HepG2 (cell line): Measurements from ENCODE around the gene USP11. TPM values are rescaled to one million over a fixed set of nuclear protein-coding genes. Genes with fewer than 3 reads are reported as not detected.

Source experiments
- ATAC-seq: fragments of 200-7000 bp; cut with Tn5 transposase; 3 replicates; pipeline ENCODE4 v1.9.1; 2020; ENCODE audit warnings: mild to moderate bottlenecking, moderate library complexity
- BruUV-seq: library from RNA; stranded (reverse); fragments of 400-500 nt; replicated peaks from 2 replicates; lab custom pipeline; 2021; lab: Mats Ljungman, UMichigan
- CTCF ChIA-PET: fragments of 300-600 bp; formaldehyde crosslinking; extraction: SDS; loops from one replicate; lab custom pipeline; 2021; ENCODE audit warnings: low total read pairs, inconsistent platforms, low intra/inter-chr PET ratio; lab: Yijun Ruan, JAX
- POLR2A ChIA-PET: fragments of 350-600 bp; sonication (Branson Sonifier 250); formaldehyde crosslinking; loops from one replicate; lab custom pipeline; 2020; ENCODE audit warnings: antibody characterized with exemption, inconsistent platforms; lab: Yijun Ruan, JAX
- DNase-seq: peaks from one replicate; pipeline ENCODE4 v3.0.0-alpha.2; 2015; ENCODE audit warnings: low spot score
- FAIRE-seq: peaks from 3 replicates; lab custom pipeline; 2011; peaks lifted over from hg19 to GRCh38; lab: Jason Lieb, UNC
- H2AFZ ChIP-seq: one replicate; pipeline ENCODE4 v1.6.1; 2011; ENCODE audit warnings: low read length, inconsistent platforms
- H3K27ac ChIP-seq: fragments of 300-600 bp; 3 replicates; pipeline ENCODE4 v1.8.0; 2011; ENCODE audit warnings: mixed run types, mild to moderate bottlenecking, mixed read lengths, low read length, inconsistent platforms; ENCODE audit not compliant: insufficient read depth; ENCODE audit errors: extremely low read length
- H3K27me3 ChIP-seq, 2 experiments: fragments of 200-600 bp in 1 of 2; 2 replicates in 1 of 2; 3 replicates in 1 of 2; pipeline versions ENCODE4 v1.6.0 to v1.8.0; 2011; ENCODE audit warnings: low read length in 2 of 2, mild to moderate bottlenecking in 2 of 2, moderate library complexity in 2 of 2, inconsistent platforms in 1 of 2; ENCODE audit not compliant: insufficient read depth in 2 of 2, control insufficient read depth in 1 of 2
- H3K36me3 ChIP-seq, 2 experiments: fragments of 200-600 bp in 1 of 2; replicated peaks in 1 of 2; 2 replicates in 1 of 2; 3 replicates in 1 of 2; pipeline versions ENCODE4 v1.5.1 to v1.8.0; 2011; ENCODE audit warnings: low read length in 2 of 2, inconsistent platforms in 1 of 2; ENCODE audit not compliant: insufficient read depth in 2 of 2, control insufficient read depth in 1 of 2
- H3K4me1 ChIP-seq: 2 replicates; pipeline ENCODE4 v1.5.1; 2012; ENCODE audit warnings: low read length, inconsistent platforms; ENCODE audit not compliant: insufficient read depth
- H3K4me2 ChIP-seq: 2 replicates; pipeline ENCODE4 v1.6.0; 2011; ENCODE audit warnings: low read depth, low read length, inconsistent platforms
- H3K4me3 ChIP-seq, 3 experiments: fragments of 200-600 bp in 1 of 3; sonication (generic), shearing (Covaris generic) in 1 of 3; replicated peaks in 1 of 3; 2 replicates each; pipeline ENCODE4 v1.5.1; 2011 to 2016; ENCODE audit warnings: low read length in 3 of 3, inconsistent platforms in 2 of 3, low read depth in 2 of 3, mild to moderate bottlenecking in 2 of 3, control low read depth in 1 of 3, mixed read lengths in 1 of 3; ENCODE audit not compliant: insufficient read depth in 1 of 3
- H3K79me2 ChIP-seq: one replicate; pipeline ENCODE4 v1.6.1; 2011; ENCODE audit warnings: low read length, inconsistent platforms; ENCODE audit not compliant: insufficient read depth
- H3K9ac ChIP-seq: 2 replicates; pipeline ENCODE4 v1.6.0; 2011; ENCODE audit warnings: mild to moderate bottlenecking, low read depth, low read length, inconsistent platforms; ENCODE audit not compliant: insufficient read depth
- H3K9me3 ChIP-seq: 2 replicates; pipeline ENCODE4 v1.5.1; 2012; ENCODE audit warnings: mild to moderate bottlenecking, low read length
- H4K20me1 ChIP-seq: 2 replicates; pipeline ENCODE4 v1.6.0; 2011; ENCODE audit warnings: inconsistent platforms, mild to moderate bottlenecking, low read length, moderate library complexity; ENCODE audit not compliant: insufficient read depth
- ATM ChIP-seq: fragments of 450-650 bp; IDR thresholded peaks from 2 replicates; pipeline ENCODE4 v1.7.1; 2017; ENCODE audit warnings: mild to moderate bottlenecking, borderline replicate concordance
- BRD4 ChIP-seq: sonication (generic); formaldehyde crosslinking; IDR thresholded peaks from 2 replicates; pipeline ENCODE4 v1.4.0; 2020; ENCODE audit warnings: missing genetic modification reagents
- DR1 ChIP-seq: sonication (generic); formaldehyde crosslinking; IDR thresholded peaks from 2 replicates; pipeline ENCODE4 v1.8.0; 2021; ENCODE audit warnings: mild to moderate bottlenecking, missing genetic modification reagents, inconsistent platforms
- EED ChIP-seq: sonication (generic); formaldehyde crosslinking; IDR thresholded peaks from 2 replicates; pipeline ENCODE4 v1.5.0; 2020; ENCODE audit warnings: mild to moderate bottlenecking, missing genetic modification reagents
- FOXM1 ChIP-seq: sonication (generic); formaldehyde crosslinking; IDR thresholded peaks from 2 replicates; pipeline ENCODE4 v1.5.0; 2020; ENCODE audit warnings: missing genetic modification reagents
- FUBP1 ChIP-seq: sonication (generic); formaldehyde crosslinking; IDR thresholded peaks from 2 replicates; pipeline ENCODE4 v1.5.1; 2020; ENCODE audit warnings: missing genetic modification reagents, mild to moderate bottlenecking, borderline replicate concordance
- SSRP1 ChIP-seq: IDR thresholded peaks from 2 replicates; pipeline ENCODE4 v1.6.1; 2016; ENCODE audit warnings: control low read depth
- ZNF335 ChIP-seq: sonication (generic); formaldehyde crosslinking; IDR thresholded peaks from 2 replicates; pipeline ENCODE4 v1.4.0; 2020; ENCODE audit warnings: missing genetic modification reagents
- ZNF354B ChIP-seq: sonication (generic); formaldehyde crosslinking; IDR thresholded peaks from 2 replicates; pipeline ENCODE4 v1.8.0; 2022; ENCODE audit warnings: mild to moderate bottlenecking, missing genetic modification reagents
- ZNF484 ChIP-seq: sonication (generic); formaldehyde crosslinking; IDR thresholded peaks from 2 replicates; pipeline ENCODE4 v1.5.1; 2020; ENCODE audit warnings: mild to moderate bottlenecking, low read depth, missing genetic modification reagents, borderline replicate concordance
- WGBS: methylation state at CpG from one replicate; pipeline ENCODE4 v1.1.6; 2017; ENCODE audit warnings: low lambda C conversion rate; 5-methylcytosine and 5-hydroxymethylcytosine counted together
- in situ Hi-C: cut with HindIII; loops from 2 replicates; pipeline ENCODE4 v1.10.0; 2017; ENCODE audit warnings: low pct_unique_long_range_greater_than_20kb; ENCODE audit not compliant: extremely low pct_ligation_motif_present
- intact Hi-C: fragments of 100-400 bp; cut with micrococcal nuclease; formaldehyde crosslinking; loops from one replicate; pipeline ENCODE4 v1.10.0; 2022; ENCODE audit not compliant: unreplicated experiment
- polyA plus RNA-seq, 8 experiments: library from polyadenylated mRNA; depleted of rRNA in 3 of 8; stranded (reverse) in 7 of 8; unstranded in 1 of 8; fragments of >200 nt; fragmentation: Illumina TruSeq in 4 of 8; extraction: Trizol in 4 of 8; gene quantifications; 2 replicates each; pipeline versions ENCODE4 v1.2.1 to v1.2.3, GENCODE V29; 2011 to 2016; ENCODE audit warnings: low read depth in 4 of 8, missing spikeins in 1 of 8, mixed read lengths in 1 of 8; ENCODE audit not compliant: insufficient read depth in 1 of 8
- total RNA-seq, 5 experiments: library from RNA; depleted of rRNA; stranded (reverse); fragments of >200 nt; fragmentation: Illumina TruSeq; extraction: Trizol; gene quantifications; 2 replicates each; pipeline ENCODE4 v1.2.3, GENCODE V29; 2016; ENCODE audit warnings: low read depth in 1 of 5
- TF ChIP-seq, protein P1 (sequence below): sonication (generic); formaldehyde crosslinking; IDR thresholded peaks from 2 replicates; pipeline ENCODE4; 2020; ENCODE audit warnings: missing genetic modification reagents, mild to moderate bottlenecking, borderline replicate concordance

USP11 gene
- total and polyA plus RNA-seq, 2 of the 13 experiments (the other 11 are each of a cell fraction or from before 2014, with no cell fraction given): 23.8 to 31.7 TPM

GRCh38 chrX:47189906-47190305 is 42.9 kb upstream of the USP11 start:
- no peak overlapping the region for H3K9ac ChIP-seq
- H3K27ac ChIP-seq: no peak overlapping the region
- peaks cover 0 to 2% of the 10 kb centered on the region in 2 experiments; a peak in 2 of 5 replicates for H3K36me3 ChIP-seq
- no peaks in the 10 kb centered on the region for H3K9me3 ChIP-seq
- no peak overlapping the region for H2AFZ ChIP-seq
- ChIA-PET POLR2A (interaction anchor here (1.6 to 2.8 kb wide), 4 partner anchors 28 to 60 kb away, joined by 5 to 17 read pairs (median 11); partner anchors contain the start of genes NDUFB11, RBM10 and USP11), CTCF (no interaction called here)
- DNase-seq: no peak
- no peak for FAIRE-seq
- no peak for ATAC-seq
- in situ Hi-C loops: loop anchor here (5.0 kb wide), 2 partner anchors 197 to 332 kb away; no protein-coding TSS in a partner anchor
- no peak overlapping the region for H3K4me3 ChIP-seq
- peaks cover 11% of the 10 kb centered on the region for H3K79me2 ChIP-seq
- peaks cover 19% of the 10 kb centered on the region for H3K4me1 ChIP-seq
- intact Hi-C loops: no loop called here
- H3K4me2 ChIP-seq: no peak overlapping the region
- no TSS peak for BruUV-seq
- no peaks in the 10 kb centered on the region for H4K20me1 ChIP-seq
- no peaks in the 10 kb centered on the region; a peak in 1 of 5 replicates for H3K27me3 ChIP-seq
- TF ChIP-seq, protein P1, sequence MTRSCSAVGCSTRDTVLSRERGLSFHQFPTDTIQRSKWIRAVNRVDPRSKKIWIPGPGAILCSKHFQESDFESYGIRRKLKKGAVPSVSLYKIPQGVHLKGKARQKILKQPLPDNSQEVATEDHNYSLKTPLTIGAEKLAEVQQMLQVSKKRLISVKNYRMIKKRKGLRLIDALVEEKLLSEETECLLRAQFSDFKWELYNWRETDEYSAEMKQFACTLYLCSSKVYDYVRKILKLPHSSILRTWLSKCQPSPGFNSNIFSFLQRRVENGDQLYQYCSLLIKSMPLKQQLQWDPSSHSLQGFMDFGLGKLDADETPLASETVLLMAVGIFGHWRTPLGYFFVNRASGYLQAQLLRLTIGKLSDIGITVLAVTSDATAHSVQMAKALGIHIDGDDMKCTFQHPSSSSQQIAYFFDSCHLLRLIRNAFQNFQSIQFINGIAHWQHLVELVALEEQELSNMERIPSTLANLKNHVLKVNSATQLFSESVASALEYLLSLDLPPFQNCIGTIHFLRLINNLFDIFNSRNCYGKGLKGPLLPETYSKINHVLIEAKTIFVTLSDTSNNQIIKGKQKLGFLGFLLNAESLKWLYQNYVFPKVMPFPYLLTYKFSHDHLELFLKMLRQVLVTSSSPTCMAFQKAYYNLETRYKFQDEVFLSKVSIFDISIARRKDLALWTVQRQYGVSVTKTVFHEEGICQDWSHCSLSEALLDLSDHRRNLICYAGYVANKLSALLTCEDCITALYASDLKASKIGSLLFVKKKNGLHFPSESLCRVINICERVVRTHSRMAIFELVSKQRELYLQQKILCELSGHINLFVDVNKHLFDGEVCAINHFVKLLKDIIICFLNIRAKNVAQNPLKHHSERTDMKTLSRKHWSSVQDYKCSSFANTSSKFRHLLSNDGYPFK (CRISPR knock-in tag): no peak
- no peak for TF ChIP-seq ATM
- TF ChIP-seq DR1 (CRISPR knock-in tag): no peak
- TF ChIP-seq ZNF354B: no peak
- TF ChIP-seq SSRP1: no peak
- TF ChIP-seq ZNF484 (CRISPR knock-in tag): no peak
- TF ChIP-seq BRD4 (CRISPR knock-in tag): no peak
- no peak for TF ChIP-seq FOXM1 (CRISPR knock-in tag)
- TF ChIP-seq FUBP1 (CRISPR knock-in tag): no peak
- TF ChIP-seq EED (CRISPR knock-in tag): no peak
- TF ChIP-seq ZNF335 (CRISPR knock-in tag): no peak
- WGBS: 95% methylated on average over 13 of the region's 19 CpGs
